Tibial nerve (tissue), 4 donors: ENCODE results near the gene CALCOCO1. TPM values are rescaled to one million over a fixed set of nuclear protein-coding genes. Genes with fewer than 3 reads are reported as not detected.

ENCODE experiments used
- DNase-seq, 2 donors: peaks; one replicate each; pipeline ENCODE4 v3.0.0-alpha.2; 2019; ENCODE audit warnings: low spot score in 2 of 2
- H3K27ac ChIP-seq, 4 donors: fragments of 200-600 bp; sonication (generic) in 3 of 4; one replicate each; pipeline ENCODE4 v1.5.1; 2017 to 2019; ENCODE audit warnings: mild to moderate bottlenecking in 1 of 4
- H3K27me3 ChIP-seq, 2 donors: fragments of 200-600 bp; sonication (generic) in 1 of 2; one replicate each; pipeline versions ENCODE4 v1.5.1 to v1.6.0; 2017 to 2019
- H3K36me3 ChIP-seq, 3 donors: fragments of 200-600 bp; sonication (generic); one replicate each; pipeline ENCODE4 v1.5.1; 2018 to 2019
- H3K4me1 ChIP-seq, 4 donors: fragments of 200-600 bp; sonication (generic) in 3 of 4; one replicate each; pipeline ENCODE4 v1.5.1; 2017 to 2019
- H3K4me3 ChIP-seq, 4 donors: fragments of 200-600 bp; sonication (generic) in 3 of 4; one replicate each; pipeline ENCODE4 v1.5.1; 2017 to 2019; ENCODE audit warnings: mild to moderate bottlenecking in 1 of 4, moderate library complexity in 1 of 4
- H3K9me3 ChIP-seq, 4 donors: fragments of 200-600 bp; sonication (generic) in 3 of 4; one replicate each; pipeline ENCODE4 v1.5.1; 2017 to 2019
- EP300 ChIP-seq, 2 donors: sonication (generic); formaldehyde crosslinking; IDR thresholded peaks; one replicate each; pipeline ENCODE4 v1.6.1; 2017; ENCODE audit warnings: antibody characterized with exemption in 2 of 2, mild to moderate bottlenecking in 1 of 2
- POLR2A ChIP-seq, 2 donors: fragments of 450-650 bp; IDR thresholded peaks; one replicate each; pipeline ENCODE4 v1.6.1; 2017; ENCODE audit warnings: antibody characterized with exemption in 2 of 2, mild to moderate bottlenecking in 2 of 2, moderate library complexity in 2 of 2
- WGBS, 2 donors: methylation state at CpG; one replicate each; pipeline ENCODE4 v1.1.5; 2018; 5-methylcytosine and 5-hydroxymethylcytosine counted together
- total RNA-seq, 4 donors: library from RNA; depleted of rRNA; stranded (reverse); fragments of >200 nt; gene quantifications; one replicate each; pipeline ENCODE4 v1.1.0, GENCODE V29; 2016
- TF ChIP-seq, protein P1 (sequence below), 5 experiments: fragments of 200-600 bp in 3 of 5; fragments of 450-650 bp in 2 of 5; sonication (generic) in 3 of 5; IDR thresholded peaks; one replicate each; pipeline ENCODE4 v1.5.1; 2016 to 2019; ENCODE audit warnings: antibody characterized with exemption in 5 of 5, mild to moderate bottlenecking in 3 of 5, moderate library complexity in 2 of 5

CALCOCO1 gene
- total RNA-seq, 4 donors from 2014 or later, result 226 to 383 (median 285) TPM

DNA sequence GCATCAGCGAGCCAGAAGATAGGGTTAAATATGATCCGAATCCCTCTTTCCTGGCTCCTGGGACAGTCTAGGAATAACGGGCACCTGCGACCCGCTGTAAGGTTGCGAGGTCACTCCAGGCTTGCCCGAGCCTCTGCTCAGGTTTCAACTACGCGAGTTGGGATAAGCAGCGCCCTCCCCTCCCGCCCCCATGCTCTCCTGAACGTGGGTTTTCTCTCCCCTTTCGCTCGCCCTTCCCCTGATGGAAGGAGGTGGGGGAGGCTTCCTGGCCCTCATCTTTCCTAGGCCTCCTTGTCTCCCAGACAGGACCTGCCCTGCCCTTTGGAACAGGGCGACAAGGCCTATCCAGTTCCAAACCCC lies 50.6 kb downstream of the CALCOCO1 start:
- Histone ChIP-seq H3K4me3 (peak overlapping the region; percentile 47 to 88 (median 80)), H3K27ac (peak overlapping the region; percentile 85 to 99 (median 93)), H3K9me3 (no peaks in the 10 kb centered on the region), H3K27me3 (no peaks in the 10 kb centered on the region), H3K4me1 (peaks cover 0 to 56% (median 20%) of the 10 kb centered on the region in 4 donors), H3K36me3 (peaks cover 0 to 19% (median 0%) of the 10 kb centered on the region in 3 donors)
- peak in 1 of 2 donors; percentile 34 for DNase-seq
- WGBS, 2 donors, result 2 to 6% methylated on average over 14 to 15 of the region's 15 CpGs
- no peak for TF ChIP-seq POLR2A (IDR thresholded peaks at IDR 0.05)
- TF ChIP-seq, protein P1, sequence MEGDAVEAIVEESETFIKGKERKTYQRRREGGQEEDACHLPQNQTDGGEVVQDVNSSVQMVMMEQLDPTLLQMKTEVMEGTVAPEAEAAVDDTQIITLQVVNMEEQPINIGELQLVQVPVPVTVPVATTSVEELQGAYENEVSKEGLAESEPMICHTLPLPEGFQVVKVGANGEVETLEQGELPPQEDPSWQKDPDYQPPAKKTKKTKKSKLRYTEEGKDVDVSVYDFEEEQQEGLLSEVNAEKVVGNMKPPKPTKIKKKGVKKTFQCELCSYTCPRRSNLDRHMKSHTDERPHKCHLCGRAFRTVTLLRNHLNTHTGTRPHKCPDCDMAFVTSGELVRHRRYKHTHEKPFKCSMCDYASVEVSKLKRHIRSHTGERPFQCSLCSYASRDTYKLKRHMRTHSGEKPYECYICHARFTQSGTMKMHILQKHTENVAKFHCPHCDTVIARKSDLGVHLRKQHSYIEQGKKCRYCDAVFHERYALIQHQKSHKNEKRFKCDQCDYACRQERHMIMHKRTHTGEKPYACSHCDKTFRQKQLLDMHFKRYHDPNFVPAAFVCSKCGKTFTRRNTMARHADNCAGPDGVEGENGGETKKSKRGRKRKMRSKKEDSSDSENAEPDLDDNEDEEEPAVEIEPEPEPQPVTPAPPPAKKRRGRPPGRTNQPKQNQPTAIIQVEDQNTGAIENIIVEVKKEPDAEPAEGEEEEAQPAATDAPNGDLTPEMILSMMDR (IDR thresholded peaks at IDR 0.05), result no peak
- TF ChIP-seq EP300 (IDR thresholded peaks at IDR 0.05), result no peak

DNA sequence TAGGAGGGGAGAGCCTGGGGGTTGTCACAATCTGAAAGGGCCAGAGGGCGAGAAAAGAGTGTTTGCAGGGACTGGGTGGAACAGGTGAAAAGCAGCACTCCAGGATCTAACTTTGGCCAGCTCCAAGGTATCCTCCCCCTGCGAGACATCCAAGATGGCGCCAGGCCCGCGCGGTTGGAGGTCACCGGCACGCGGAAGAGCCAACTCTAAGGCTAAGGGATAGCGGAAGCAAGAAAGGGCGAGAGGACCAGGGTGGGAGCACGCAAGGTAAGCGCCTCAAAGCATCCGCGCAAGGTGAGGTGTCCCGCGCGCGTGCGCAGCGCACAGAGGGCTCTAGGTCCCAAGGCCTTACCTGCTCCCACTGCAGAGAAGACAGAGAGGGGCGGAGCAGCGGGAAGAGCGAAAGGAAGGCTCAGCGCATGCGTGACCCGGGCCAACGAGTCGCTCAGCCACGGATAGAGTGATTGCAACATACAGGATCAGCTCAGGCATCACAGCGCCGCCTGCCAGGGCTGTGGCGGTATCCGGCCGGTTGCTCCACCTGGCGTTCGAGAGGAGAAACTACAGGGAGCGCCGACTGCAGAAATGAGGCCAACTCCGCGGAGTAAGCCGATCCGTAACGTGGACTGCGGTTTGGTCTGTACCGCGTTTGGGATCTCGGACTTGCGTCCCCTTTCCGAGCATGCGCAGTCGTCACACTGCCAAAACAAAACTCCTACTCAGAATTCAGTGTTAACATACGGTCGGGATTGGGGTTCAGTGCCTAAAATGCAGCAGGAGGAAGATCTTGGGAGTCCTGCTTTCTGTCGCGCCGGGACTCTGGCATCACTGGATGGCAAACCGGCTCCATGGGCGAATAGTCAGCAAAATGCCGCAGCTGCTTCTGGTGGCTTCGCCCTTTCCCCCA lies 51.3 kb downstream of the CALCOCO1 start, which contains the start of gene ATP5MC2:
TSS of gene ATP5MC2 (minus strand) at position 383 of the 907 bp plus-strand sequence. CDS start 3,469 bp downstream, outside the sequence.
- 0 to 2% methylated on average over 60 to 61 of the region's 61 CpGs for WGBS, 2 donors

DNA sequence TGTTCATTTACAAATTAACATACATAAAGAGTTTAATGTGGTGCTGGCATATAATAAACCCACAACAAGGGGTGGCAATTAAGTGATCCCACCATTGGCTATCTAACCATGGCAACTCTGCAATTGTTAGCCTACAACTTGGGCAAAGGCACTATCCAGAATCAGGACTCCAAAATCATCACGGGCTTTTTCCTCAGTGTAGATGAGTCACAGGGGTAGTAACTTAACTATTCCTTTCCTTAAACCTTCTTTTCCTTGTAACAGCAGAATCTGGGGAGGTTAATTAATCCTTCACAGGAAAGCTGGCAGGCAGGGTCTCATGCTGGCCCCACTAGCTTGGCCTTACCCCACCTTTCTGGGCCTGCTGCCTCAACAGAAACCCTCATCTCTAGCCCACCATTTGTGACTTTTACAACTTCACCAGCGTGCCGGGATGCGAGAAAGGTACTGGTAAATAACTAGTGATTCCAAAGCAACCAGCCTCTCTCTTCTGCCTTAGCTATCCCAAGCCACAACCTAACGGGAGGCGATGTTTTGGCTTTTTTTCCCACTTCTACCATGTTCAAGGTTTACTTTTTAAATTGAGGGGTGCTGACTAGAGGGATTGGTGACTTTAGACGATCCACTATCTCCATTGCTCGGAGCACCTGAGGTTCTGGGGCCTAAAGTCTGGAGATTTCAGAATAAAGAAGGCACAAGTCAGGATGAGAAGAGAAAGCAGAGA lies 52.1 kb downstream of the CALCOCO1 start:
- no peak for TF ChIP-seq EP300 (IDR thresholded peaks at IDR 0.05)
- no peak for TF ChIP-seq POLR2A (IDR thresholded peaks at IDR 0.05)
- TF ChIP-seq, protein P1 (IDR thresholded peaks at IDR 0.05), result no peak
- Histone ChIP-seq H3K4me3 (peak overlapping the region; percentile 67 to 88 (median 80)), H3K4me1 (peaks cover 0 to 61% (median 20%) of the 10 kb centered on the region in 4 donors), H3K27ac (peak overlapping the region; percentile 85 to 97 (median 87)), H3K9me3 (no peaks in the 10 kb centered on the region), H3K27me3 (no peaks in the 10 kb centered on the region), H3K36me3 (peaks cover 0 to 34% (median 0%) of the 10 kb centered on the region in 3 donors)
- 31 to 33% methylated on average over 8 of the region's 8 CpGs for WGBS, 2 donors
- no peak for DNase-seq

More for the DNA sequence above, 51.3 kb downstream of the CALCOCO1 start, which contains the start of gene ATP5MC2:
- DNase-seq, result peak; percentile 94
- Histone ChIP-seq H3K36me3 (peaks cover 0 to 26% (median 0%) of the 10 kb centered on the region in 3 donors), H3K9me3 (no peaks in the 10 kb centered on the region), H3K4me3 (peak within 1 kb of the TSS; percentile 67 to 88 (median 80)), H3K27me3 (no peaks in the 10 kb centered on the region), H3K4me1 (peaks cover 0 to 57% (median 20%) of the 10 kb centered on the region in 4 donors), H3K27ac (peak within 1 kb of the TSS; percentile 85 to 99 (median 93))
- TF ChIP-seq, protein P1 (IDR thresholded peaks at IDR 0.05), result peak; percentile 97 to 100 (median 99)
- TF ChIP-seq EP300 (IDR thresholded peaks at IDR 0.05) (peak; percentile 61 to 96), POLR2A (IDR thresholded peaks at IDR 0.05) (peak; percentile 44 to 60)

DNA sequence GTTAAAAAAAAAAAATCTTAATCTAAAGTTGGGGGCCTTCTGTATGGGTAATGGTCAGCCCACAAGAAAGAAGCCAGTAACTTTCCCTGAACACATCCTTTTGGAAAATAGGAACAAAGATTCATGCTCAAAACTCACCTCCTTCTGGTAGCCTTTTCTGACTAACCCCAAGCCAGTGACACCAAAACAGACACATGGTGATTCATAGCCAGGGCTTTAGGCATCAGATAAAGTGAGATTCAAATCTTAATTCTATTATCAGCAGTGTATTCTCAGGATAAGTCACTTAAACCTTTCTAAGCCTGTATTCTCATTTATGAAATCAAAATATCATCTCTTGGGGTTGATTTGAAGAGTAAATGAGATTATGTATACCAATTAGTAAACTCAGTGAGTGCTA lies 56.3 kb downstream of the CALCOCO1 start:
- TF ChIP-seq POLR2A (IDR thresholded peaks at IDR 0.05), result no peak
- TF ChIP-seq, protein P1 (IDR thresholded peaks at IDR 0.05), result no peak
- TF ChIP-seq EP300 (IDR thresholded peaks at IDR 0.05), result no peak
- Histone ChIP-seq H3K9me3 (no peaks in the 10 kb centered on the region), H3K27me3 (no peaks in the 10 kb centered on the region), H3K36me3 (peaks cover 7 to 75% (median 16%) of the 10 kb centered on the region in 3 donors), H3K4me3 (no peak overlapping the region), H3K27ac (no peak overlapping the region), H3K4me1 (peaks cover 0 to 42% (median 7%) of the 10 kb centered on the region in 4 donors)
- DNase-seq, result no peak
